Measurements from ENCODE around the gene HEYL.
A peak's percentile ranks its signal among the peaks of the same experiment; 100 is the strongest.
"Not testable (repeated sequence)": the region's sequence is repeated elsewhere in the genome, so short reads cannot be mapped to it uniquely, and the experiment has no call there.

HEYL gene

GRCh38 chr1:39601667-39602255 is 37.7 kb downstream of the HEYL start:
- DNase-seq (ENCODE audit: low spot score): not testable (repeated sequence)

DNA sequence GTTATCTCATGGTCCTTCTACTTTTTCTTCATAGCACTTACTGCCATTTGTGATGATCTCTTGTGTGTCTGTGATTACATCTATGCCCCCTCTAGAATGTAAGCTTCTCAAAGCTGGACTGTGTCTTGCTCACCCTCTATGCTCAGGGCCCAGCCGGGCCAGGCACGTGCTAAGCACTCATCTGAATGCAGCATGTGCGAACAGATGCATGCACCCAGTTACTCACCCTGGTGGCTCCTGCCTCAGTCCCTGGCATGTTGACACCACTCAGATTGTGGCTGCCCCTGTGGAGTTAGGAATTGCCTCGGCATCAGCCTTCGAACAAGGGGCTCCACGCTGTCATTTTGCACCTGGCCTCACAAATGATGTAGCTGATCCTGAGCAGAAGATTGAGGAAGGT is 43.3 kb downstream of the HEYL start:
- DNase-seq (ENCODE audit: low spot score): no peak

DNA sequence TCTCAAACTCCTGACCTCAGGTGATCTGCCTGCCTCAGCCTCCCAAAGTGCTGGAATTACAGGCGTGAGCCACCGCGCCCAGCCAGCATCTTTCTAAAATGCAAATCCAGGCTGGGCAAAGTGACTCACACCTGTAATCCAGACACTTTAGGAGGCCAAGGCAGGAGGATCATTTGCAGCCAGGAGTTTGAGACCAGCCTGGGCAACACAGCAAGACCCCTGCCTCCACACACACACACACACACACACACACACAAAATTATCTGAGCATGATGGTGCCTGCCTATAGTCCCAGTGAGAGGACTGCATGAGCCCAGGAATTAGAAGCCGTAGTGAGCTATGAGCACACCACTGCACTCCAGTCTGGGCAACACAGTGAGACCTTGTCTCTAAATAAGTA is 46.1 kb downstream of the HEYL start:
- no peak for DNase-seq (ENCODE audit: low spot score)

DNA sequence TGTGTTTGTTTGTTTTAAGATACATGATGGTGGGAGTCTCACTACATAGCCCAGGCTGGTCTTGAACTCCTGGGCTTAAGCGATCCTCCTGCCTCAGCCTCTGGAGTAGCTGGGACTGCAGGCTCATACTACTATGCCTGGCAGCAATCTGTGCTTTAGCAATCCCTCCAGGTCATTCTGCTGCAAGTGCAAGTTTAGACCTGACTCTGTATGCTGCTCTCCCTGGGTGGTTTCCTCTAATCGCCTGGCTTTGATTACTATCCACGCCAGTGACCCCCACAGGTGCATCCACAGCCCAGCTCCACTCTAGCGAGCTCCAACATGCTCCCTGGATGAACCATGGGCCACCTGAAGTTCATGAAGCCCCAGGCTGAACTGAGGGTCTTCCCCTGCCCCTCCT is 47.4 kb downstream of the HEYL start:
- DNase-seq (ENCODE audit: low spot score): no peak

DNA sequence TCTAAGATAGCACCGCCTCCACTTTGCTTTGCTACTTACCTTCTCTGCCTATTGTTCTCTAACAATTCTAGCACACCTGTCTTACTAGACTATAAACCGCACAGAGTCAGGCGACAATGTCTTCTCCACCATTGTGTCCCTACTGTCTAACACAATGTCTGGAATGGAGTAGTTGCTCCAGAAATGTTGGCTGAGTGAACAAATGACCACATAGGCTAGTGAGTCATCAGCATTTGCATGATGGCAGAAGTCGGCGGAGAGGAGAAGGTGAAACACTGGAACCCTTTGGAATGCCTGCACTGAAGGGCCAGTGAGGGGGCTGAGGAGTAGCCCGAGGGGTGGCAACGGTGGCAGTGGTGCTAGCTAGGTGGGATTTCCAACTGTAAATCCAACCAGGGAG is 48.9 kb downstream of the HEYL start:
- DNase-seq (ENCODE audit: low spot score): no peak

DNA sequence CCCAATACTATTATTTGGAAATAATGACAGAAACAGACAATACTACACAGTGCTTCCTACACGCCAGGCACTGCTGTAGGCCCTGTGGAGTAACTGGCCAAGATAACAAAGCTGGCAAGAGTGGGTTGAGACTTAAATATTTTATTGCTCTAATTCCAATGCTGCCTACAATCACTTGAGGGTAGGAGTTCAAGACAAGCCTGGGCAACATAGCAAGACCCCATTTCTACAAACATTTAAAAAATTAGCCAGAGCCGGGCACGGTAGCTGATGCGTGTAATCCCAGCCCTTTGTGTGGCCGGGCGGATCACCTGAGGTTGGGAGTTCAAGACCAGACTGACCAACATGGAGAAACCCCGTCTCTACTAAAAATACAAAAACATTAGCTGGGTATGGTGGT is 53.5 kb downstream of the HEYL start:
- no peak for DNase-seq (ENCODE audit: low spot score)

- no peak for DNase-seq (ENCODE audit: low spot score)
Measured at GRCh38 chr1:39576016-39576657, 63.3 kb downstream of the HEYL start.

DNA sequence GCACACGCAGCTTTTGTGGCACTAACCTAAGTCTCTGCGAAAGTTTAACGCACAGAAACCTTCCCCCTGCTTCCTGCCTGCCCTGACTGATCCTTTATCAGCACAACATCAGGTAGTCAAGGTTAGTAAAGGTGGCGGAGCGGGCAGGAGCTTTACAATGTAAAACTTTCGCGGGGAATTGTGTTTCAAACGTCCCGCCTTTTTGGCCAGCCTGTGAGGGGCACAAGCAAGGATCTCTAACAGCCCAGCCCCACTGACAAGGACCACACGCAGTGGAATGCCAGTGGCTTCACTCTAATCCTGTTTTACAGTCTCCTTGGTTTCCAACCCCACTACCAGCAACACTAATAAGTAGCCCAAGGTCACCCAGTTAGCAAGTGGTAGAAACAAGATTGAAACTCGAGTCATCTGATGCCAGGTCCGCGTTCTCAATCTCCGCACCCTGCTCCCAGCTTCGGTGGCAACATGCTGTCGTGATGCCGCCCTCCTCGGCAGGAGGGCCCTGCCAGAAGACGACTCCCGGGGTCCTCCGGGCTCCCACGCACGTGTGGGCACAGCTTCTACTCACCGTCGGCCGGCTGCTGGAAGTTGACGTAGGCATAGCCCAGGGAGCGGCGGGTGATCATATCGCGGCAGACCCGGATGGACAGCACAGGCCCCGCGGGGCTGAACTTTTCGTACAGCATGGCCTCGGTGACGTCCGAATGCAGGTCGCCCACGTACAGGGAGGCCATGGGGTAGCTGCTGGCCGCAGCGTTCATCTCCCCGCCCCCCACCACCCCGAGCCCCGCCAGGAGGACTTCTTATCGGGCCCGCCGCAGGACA is 64.0 kb downstream of the HEYL start:
- DNase-seq (ENCODE audit: low spot score): peak; percentile 46

- DNase-seq (ENCODE audit: low spot score): peak; percentile 19
Measured at GRCh38 chr1:39574646-39575045, 64.8 kb downstream of the HEYL start.
